Activated CD8-positive, alpha-beta memory T cell treated with anti-CD3 and anti-CD28 coated beads, Interleukin-2, amount 10 ng/mL, durations not matched to agents 7 days and 5 days (primary cell): ENCODE measurements around the gene HINT3. TPM values are rescaled to one million over a fixed set of nuclear protein-coding genes. Genes with fewer than 3 reads are reported as not detected.

Experiments used
- total RNA-seq, 2 experiments: library from RNA; stranded (reverse); gene quantifications; one replicate each; pipeline ENCODE4 v1.2.3, GENCODE V29; 2021

HINT3 gene
- total RNA-seq, 2 experiments from 2014 or later = 8.7 to 9.3 TPM

Other genes with a start within 250 kb of the HINT3 start
- not detected for gene HEY2, start 207.1 kb upstream of the HINT3 start, total RNA-seq
- 10 to 100 TPM; 45.3 to 46.9 TPM for gene NCOA7, start 165.8 kb upstream of the HINT3 start, total RNA-seq
- 10 to 100 TPM; 20.6 to 26.4 TPM for gene TRMT11, start 29.8 kb downstream of the HINT3 start, total RNA-seq